GM21447 (cell line): ENCODE results near the gene AVP.
"Not testable (repeated sequence)": the region's sequence is repeated elsewhere in the genome, so short reads cannot be mapped to it uniquely, and the experiment has no call there.

Experiments
- ATAC-seq: cut with Tn5 transposase; IDR thresholded peaks from one replicate; pipeline ENCODE4 v1.9.1; 2021; ENCODE audit not compliant: unreplicated experiment

AVP gene

DNA sequence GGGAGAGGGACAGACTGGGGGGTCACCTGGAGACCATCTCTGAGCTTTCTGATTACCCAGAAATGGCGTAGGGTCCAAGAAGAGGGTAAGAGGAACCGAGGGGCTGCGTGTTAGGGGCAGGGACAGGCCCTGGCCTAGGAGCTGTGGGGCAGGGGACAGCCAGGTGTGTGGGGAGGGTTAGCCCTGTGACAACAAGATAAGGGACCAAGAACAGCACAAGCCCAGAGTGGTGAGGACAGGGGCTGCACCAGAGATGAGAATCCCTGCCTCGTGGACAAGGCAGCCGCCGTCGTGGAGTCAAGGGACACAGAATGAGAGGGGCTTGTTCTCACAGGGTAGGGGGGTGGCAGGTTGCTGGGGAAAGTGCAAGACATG, 449 bp upstream of the AVP start:
- no peak for ATAC-seq

DNA sequence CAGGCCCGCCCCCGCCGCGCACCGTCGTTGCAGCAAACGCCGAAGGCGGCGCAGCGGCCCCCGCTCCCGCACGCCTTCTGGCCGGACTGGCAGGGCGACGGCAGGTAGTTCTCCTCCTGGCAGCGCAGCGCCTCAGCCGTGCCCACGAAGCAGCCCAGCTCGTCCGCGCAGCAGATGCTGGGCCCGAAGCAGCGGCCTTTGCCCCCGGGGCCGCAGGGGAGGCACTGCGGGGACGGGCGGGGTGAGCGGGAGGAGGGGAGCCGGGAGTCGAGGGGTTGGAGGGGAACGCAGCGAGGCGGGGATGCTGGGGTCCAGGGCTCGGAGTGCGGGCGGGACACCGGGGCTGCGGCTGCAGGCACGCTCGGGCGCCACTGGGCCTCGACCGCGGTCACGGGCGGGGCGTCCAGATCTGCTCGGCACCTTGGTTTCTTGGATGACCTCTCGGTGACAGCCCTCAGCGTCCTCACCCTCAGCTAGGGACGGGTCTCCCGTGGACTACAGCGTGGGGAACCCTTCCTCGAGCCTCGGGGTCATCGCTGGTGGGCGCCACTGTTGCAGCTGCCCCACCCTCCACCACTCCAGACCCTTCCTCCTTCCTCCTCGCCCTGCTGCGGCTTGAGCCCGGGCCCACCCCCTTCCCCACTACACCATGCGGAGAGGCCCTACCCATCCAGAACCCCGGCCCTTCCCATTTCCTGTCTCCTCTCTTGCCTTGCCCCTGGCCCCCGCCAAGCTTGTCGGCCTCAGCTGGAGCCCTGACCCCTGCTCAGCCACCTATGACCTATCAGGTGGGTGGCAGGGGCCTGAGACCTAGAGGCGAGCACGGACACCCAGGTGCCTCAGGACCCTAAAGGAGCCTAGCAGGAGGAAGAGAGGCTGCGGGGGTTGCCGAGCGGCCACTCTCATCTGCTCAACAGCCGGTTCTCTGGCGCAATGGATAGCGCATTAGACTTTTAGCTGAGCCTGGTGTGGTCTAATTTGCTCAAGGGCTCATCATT, 1.3 kb downstream of the AVP start:
- no peak for ATAC-seq

- ATAC-seq: no peak
Measured at GRCh38 chr20:3082306-3082951, 2.1 kb downstream of the AVP start.

- no peak for ATAC-seq
Measured at GRCh38 chr20:3081641-3082040, 2.9 kb downstream of the AVP start.

GRCh38 chr20:3080939-3081388, 3.6 kb downstream of the AVP start:
- no peak for ATAC-seq

- ATAC-seq: no peak
Measured at GRCh38 chr20:3077618-3078134, 6.8 kb downstream of the AVP start.

GRCh38 chr20:3075315-3075714, 9.2 kb downstream of the AVP start:
- not testable (repeated sequence) for ATAC-seq

GRCh38 chr20:3074812-3075211, 9.7 kb downstream of the AVP start:
- ATAC-seq: no peak

- ATAC-seq: not testable (repeated sequence)
Measured at GRCh38 chr20:3073251-3073643, 11.3 kb downstream of the AVP start.

DNA sequence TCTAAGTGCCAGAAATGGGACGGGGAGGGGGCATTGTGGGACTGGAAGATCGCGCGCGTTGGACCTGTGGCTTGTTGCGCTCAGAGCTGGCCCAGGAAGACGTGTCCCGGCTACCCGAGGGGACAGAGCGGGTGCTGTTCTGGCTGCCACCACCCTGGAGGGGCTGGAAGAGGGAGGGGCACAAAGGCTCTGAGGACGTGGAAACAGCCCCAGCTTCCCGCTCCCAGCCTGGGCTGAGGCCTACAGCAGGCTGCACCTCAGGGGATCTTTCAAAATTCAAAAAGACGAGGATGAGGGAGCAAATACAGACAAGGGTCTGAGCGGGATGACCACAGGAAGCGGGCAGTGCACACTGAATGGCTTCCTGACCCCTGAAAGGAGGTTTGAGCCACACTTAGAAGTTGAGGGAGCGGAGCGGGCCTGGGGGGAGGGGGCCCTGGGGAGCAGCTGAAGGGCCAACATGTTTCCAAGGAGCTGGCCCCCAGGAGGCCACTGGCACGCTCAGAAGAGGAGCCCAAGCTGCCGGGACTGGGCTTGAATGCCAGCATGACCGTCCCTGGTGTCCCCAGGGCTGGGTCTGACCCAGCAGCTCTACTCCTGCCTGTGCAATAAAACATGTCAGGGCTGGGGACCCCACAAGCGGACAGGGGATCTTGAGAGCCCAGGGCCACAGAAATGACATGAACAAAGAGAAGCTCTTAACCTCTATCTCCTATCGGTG, 11.8 kb downstream of the AVP start:
- no peak for ATAC-seq

DNA sequence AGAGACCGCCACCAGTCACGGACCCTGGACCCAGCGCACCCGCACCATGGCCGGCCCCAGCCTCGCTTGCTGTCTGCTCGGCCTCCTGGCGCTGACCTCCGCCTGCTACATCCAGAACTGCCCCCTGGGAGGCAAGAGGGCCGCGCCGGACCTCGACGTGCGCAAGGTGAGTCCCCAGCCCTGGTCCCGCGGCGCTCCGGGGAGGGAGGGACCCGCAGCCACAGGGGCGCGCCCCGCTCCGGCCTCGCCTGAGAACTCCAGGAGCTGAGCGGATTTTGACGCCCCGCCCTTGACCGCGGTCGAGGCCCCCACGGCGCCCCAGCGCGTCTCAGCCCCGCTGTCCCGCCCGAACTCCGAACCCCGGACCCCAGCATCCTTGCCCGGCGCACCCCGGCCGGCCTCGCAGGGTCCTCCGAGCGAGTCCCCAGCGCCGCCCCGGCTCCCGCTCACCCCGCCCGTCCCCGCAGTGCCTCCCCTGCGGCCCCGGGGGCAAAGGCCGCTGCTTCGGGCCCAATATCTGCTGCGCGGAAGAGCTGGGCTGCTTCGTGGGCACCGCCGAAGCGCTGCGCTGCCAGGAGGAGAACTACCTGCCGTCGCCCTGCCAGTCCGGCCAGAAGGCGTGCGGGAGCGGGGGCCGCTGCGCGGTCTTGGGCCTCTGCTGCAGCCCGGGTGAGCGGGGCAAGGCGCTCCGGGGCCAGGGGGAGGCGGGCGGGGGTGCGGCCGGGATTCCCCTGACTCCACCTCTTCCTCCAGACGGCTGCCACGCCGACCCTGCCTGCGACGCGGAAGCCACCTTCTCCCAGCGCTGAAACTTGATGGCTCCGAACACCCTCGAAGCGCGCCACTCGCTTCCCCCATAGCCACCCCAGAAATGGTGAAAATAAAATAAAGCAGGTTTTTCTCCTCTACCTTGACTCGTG, 12.7 kb downstream of the AVP start, which contains the start of gene OXT:
OXT (plus strand) TSS at position 11 of the 920 bp plus-strand sequence; CDS start at position 47, 36 bp downstream.
- no peak for ATAC-seq

DNA sequence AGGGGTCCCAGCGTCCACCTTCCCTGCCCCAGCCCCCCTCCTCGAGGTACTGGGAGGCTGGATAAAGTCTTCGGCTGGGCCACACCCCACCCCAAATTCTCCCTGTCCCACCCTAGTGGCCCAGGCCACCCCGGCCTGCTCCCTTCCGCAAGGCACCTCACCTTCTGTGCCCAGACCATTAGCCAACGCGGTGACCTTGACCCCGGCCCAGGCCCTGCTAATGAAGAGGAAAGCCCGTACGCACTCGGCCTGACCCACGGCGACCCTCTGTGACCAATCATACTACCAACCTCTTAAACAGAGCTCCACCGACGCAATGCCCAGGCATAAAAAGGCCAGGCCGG, 13.3 kb downstream of the AVP start:
- ATAC-seq: no peak

DNA sequence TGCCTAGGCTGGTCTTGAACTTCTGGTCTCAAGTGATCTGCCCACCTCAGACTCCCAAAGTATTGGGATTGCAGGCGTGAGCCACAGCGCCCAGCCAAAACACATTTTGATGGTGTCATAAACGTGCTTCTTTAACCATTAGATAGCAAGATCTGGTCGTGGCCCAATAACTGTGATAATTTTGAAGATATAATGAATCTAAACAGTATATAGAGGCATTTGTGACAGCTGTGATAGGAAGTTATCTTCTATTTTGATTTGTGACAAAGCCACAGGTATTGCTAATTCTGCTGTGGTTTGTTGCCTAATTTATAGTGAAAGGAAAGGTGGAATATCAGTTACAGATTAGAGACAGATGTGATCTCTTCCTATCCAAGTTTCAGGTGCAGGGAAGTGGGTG, 13.8 kb downstream of the AVP start:
- ATAC-seq: no peak

DNA sequence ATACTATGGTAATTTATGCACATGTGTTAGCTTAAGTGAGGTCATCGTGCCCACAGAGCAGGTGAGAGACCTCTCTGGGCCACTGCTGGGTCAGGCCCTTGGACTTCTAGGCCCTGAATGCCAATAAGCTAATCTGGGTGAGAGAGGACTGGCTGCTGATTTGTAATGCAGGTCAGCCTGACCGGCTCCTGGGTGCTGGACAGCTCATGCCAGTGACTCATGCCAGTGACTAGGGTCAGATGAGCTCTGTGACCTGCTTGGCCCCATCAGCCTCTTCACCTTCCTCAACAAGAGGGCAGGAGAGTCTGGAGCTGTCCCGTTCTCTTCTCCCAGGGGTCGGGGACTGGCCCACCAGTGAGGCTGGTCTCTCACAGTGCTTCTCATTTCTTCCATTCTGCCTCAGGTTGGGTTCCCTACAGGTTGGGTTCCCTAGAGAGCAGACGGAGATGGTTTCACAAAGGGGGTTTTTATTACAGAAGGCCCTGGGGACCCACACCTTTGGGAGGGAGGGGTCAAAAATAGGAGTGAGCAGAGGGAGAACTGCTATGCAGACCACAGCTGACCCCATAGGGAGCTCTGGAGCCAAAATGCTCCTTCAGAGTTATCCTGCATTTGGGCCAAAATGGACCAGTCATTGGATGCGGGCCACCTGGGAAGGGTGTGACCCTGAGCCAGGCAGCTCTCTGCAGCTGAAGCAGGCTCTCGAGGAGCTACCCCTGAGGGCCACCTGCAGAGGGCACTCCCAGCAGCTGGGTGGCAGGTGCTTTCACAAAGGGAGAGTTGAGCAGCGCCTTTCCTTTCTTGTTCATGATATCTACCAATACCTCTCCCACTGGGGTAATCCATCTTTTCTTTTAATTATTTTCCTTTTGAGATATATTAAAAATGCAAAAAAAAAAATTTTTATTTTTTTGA, 15.3 kb downstream of the AVP start:
- ATAC-seq: no peak

DNA sequence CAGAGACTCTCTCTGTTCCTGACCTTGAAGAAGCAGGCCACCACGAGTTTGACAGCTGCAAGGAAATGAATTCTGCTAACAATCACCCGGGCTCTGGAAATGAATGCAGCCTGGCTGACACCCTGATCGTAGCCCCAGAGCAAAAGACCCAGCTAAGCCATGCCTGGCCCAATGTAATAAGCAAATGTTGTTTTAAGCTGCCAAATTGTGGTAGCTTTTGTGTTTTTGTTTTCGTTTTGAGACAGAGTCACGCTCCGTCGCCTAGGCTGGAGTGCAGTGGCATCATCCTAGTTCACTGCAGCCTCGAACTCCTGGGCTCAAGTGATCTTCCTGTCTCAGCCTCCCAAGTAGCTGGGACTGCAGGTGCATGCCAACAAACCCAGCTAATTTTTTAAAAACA, 16.4 kb downstream of the AVP start:
- ATAC-seq: peak; percentile 63

DNA sequence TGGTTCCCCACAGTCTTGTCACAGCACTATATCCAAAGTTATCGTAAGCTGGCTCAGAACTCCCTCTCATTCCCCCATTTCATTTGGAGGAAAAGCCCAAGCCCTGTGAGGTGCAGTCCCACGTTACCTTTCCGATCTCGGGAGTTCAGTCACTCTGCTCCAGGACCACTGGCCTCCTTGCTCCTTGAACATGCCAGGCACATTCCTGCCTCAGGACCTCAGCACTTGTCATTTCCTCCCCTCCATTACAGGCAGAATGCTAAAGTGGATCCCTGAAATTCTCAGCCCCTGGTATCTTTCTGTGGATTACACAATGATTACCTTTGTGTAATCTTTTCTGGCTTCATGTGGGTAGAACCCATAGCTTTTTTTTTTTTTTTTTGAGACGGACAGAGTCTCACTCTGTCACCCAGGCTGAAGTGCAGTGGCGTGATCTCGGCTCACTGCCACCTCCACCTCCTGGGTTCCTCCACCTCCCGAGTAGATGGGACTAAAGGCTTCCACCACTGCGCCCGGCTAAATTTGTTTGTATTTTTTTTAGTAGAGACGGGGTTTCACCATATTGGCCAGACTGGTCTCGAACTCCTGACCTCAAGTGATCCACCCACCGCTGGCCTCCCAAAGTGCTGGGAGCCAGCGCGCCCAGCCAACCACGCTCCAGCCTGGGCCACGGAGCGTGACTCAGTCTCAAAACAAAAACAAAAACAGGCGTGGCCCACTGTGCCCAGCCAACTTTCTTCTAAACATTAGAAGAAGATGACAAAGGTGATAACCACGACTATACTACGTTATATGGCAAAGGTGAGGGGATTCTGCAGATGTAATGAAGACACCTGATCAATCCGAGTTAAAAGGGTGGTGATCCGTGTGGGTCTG, 17.1 kb downstream of the AVP start:
- ATAC-seq: peak; percentile 48

GRCh38 chr20:3064119-3064518, 20.4 kb downstream of the AVP start:
- not testable (repeated sequence) for ATAC-seq

GRCh38 chr20:3059489-3059888, 25.0 kb downstream of the AVP start:
- no peak for ATAC-seq
